ENCODE data around the gene RHOG. TPM values are rescaled to one million over a fixed set of nuclear protein-coding genes. Genes with fewer than 3 reads are reported as not detected.
A peak's percentile ranks its signal among the peaks of the same experiment; 100 is the strongest.

RHOG gene
- total RNA-seq, 1 donor from 2014 or later: 174 TPM

DNA sequence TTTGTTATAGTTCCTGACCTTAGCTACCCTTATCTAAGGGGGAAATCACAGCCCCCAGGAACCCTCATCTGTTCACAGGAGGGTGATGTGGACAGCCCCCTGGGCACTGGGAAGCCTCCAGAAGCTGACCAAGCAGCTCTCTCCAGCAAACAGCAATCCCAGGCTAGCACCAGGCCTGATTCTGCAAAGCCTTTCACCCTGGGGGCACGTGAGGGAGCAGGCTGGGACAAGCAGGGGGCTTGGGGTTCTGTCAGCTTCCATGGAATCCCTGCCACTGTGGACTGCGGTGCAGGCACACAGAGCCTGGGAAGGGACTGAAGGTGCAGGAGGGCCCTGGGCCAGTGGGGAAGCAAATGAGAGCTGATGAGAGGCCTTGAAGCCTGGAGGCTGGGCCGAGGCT lies 30.3 kb downstream of the RHOG start:
- no peak overlapping the region for H3K4me3 Mint-ChIP-seq (ENCODE audit: low read depth)
- peaks cover 18% of the 10 kb centered on the region for H3K4me1 Mint-ChIP-seq (ENCODE audit: low read depth)

DNA sequence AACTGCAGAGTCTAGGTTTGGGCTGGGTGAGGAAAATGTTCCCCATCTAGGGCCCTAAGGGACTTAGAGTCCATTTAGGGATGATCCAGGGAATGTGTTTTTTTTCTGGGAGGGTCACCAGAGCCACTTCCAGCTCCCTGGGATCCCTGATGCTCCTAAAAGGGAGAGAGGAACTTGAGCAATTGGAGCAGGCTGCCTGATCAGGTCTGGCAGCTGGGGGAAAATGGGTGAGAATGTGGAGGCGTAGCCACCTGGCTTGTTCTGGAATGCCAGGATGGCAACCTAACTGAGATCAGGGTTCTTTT lies 31.2 kb downstream of the RHOG start:
- Mint-ChIP-seq H3K4me3 (ENCODE audit: low read depth) (no peak overlapping the region), H3K9me3 (no peaks in the 10 kb centered on the region), H3K27me3 (ENCODE audit: low read depth) (no peaks in the 10 kb centered on the region), H3K4me1 (ENCODE audit: low read depth) (peaks cover 18% of the 10 kb centered on the region), H3K36me3 (ENCODE audit: low read depth) (no peaks in the 10 kb centered on the region), H3K27ac (no peak overlapping the region)
- DNase-seq (ENCODE audit: low spot score): no peak
- intact Hi-C loops (cut with micrococcal nuclease): loop anchor here (1.0 kb wide), 1 partner anchor 24 kb away; no protein-coding TSS in a partner anchor

More for the DNA sequence above, 30.3 kb downstream of the RHOG start:
- intact Hi-C loops (cut with micrococcal nuclease): no loop called here
- no peaks in the 10 kb centered on the region for H3K27me3 Mint-ChIP-seq (ENCODE audit: low read depth)
- no peak for DNase-seq (ENCODE audit: low spot score)
- no peak overlapping the region for H3K27ac Mint-ChIP-seq
- no peaks in the 10 kb centered on the region for H3K9me3 Mint-ChIP-seq
- H3K36me3 Mint-ChIP-seq (ENCODE audit: low read depth): no peaks in the 10 kb centered on the region

- peak overlapping the region; percentile 96 for H3K4me3 Mint-ChIP-seq (ENCODE audit: low read depth)
- peaks cover 22% of the 10 kb centered on the region for H3K4me1 Mint-ChIP-seq (ENCODE audit: low read depth)
- H3K36me3 Mint-ChIP-seq (ENCODE audit: low read depth): no peaks in the 10 kb centered on the region
- DNase-seq (ENCODE audit: low spot score): peak; percentile 37
- H3K27ac Mint-ChIP-seq: peak overlapping the region; percentile 40
- intact Hi-C loops (cut with micrococcal nuclease): loop anchor here (1.0 kb wide), 2 partner anchors 12 to 24 kb away; partner anchors contain the start of gene NUP98
- H3K9me3 Mint-ChIP-seq: no peaks in the 10 kb centered on the region
- H3K27me3 Mint-ChIP-seq (ENCODE audit: low read depth): no peaks in the 10 kb centered on the region
These were observed 31.7 kb downstream of the RHOG start for GRCh38 chr11:3808861-3809623.

- H3K27ac Mint-ChIP-seq: peak within 1 kb of the TSS; percentile 88
- intact Hi-C loops (cut with micrococcal nuclease): loop anchor here (1.0 kb wide), 1 partner anchor 11 kb away; the partner anchor contains the start of gene NUP98
- no peaks in the 10 kb centered on the region for H3K9me3 Mint-ChIP-seq
- DNase-seq (ENCODE audit: low spot score): peak; percentile 53
- no peaks in the 10 kb centered on the region for H3K36me3 Mint-ChIP-seq (ENCODE audit: low read depth)
- peaks cover 22% of the 10 kb centered on the region for H3K4me1 Mint-ChIP-seq (ENCODE audit: low read depth)
- no peaks in the 10 kb centered on the region for H3K27me3 Mint-ChIP-seq (ENCODE audit: low read depth)
- peak within 1 kb of the TSS; percentile 96 for H3K4me3 Mint-ChIP-seq (ENCODE audit: low read depth)
These were observed 32.6 kb downstream of the RHOG start, which contains the start of gene PGAP2 for GRCh38 chr11:3807909-3808860. TSS of gene PGAP2 (plus strand) at chr11:3808560. CDS start at chr11:3811260, 2,700 bp downstream.

DNA sequence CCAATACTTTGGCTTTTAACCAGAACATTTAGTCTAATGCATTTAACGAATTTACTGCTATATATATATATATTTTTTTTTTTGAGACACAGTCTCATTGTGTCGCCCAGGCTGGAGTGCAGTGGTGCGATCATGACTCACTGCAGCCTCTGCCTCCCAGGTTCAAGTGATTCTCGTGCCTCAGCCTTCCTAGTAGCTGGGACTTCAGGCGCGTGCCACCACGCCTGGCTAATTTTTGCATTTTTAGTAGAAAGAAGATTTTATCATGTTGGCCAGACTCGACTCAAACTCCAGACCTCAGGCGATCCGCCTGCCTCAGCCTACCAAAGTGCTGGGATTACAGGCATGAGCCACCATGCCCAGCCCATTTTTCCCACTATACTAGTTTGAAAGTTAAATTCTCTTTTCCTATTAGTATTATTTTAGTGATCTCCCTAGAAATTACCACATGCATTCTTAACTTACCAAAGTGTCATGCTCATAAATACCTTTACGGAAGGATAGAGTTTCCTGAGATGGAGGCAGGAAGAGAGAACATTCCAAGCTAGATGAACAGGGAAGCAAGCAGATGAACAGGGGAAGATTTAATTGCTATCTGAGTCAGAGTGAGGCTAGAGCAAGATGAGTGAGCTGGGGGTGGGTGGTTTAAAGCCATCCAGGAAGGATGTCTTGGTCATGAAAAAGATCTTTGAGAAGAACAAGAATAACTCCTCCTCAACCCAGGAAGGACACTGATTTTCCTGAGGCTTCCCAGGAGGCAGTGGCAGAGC lies 36.8 kb downstream of the RHOG start:
- intact Hi-C loops (cut with micrococcal nuclease): no loop called here
- Mint-ChIP-seq H3K27me3 (ENCODE audit: low read depth) (no peaks in the 10 kb centered on the region), H3K9me3 (no peaks in the 10 kb centered on the region), H3K27ac (peak overlapping the region; percentile 39), H3K4me1 (ENCODE audit: low read depth) (peaks cover 24% of the 10 kb centered on the region), H3K36me3 (ENCODE audit: low read depth) (no peaks in the 10 kb centered on the region), H3K4me3 (ENCODE audit: low read depth) (no peak overlapping the region)
- no peak for DNase-seq (ENCODE audit: low spot score)

DNA sequence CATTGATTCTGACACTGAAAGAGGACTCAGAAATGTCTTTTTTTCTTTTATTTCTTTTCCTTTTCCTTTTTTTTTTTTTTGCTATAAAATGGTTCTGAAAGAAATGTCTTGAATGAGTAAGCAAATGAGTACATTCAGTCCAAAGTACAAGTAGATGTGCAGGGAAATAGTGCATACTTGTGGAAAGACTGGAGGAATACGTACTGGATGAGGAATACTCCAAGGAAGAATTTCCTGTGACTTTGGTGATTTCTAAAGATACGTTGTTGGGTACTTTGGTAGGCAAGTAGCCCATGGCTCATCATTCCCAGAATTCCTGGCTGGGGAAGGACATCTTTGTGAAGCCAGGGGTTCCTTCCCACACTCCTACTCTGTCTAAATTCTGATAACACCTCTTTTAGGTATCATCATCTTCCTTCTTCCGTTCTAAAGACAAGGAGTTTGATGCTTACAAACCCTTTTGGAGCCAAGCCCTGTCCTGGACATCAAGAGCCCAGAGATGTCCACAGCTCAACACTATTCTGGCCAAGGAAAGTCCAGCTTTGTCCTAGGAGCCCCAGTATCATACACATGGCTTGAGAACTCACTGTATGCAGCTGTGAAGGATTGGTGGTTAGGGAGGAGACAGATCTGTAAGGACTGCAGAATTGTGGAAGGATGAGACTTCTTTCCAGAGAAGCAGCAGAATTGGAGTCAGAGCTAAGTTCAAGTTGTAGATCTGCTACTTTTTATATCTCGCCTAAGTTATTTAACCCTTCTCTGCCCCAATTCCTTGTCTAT lies 38.6 kb downstream of the RHOG start:
- no peaks in the 10 kb centered on the region for H3K36me3 Mint-ChIP-seq (ENCODE audit: low read depth)
- no peak overlapping the region for H3K27ac Mint-ChIP-seq
- intact Hi-C loops (cut with micrococcal nuclease): no loop called here
- H3K27me3 Mint-ChIP-seq (ENCODE audit: low read depth): no peaks in the 10 kb centered on the region
- DNase-seq (ENCODE audit: low spot score): no peak
- H3K4me1 Mint-ChIP-seq (ENCODE audit: low read depth): peaks cover 16% of the 10 kb centered on the region
- no peaks in the 10 kb centered on the region for H3K9me3 Mint-ChIP-seq
- no peak overlapping the region for H3K4me3 Mint-ChIP-seq (ENCODE audit: low read depth)

DNA sequence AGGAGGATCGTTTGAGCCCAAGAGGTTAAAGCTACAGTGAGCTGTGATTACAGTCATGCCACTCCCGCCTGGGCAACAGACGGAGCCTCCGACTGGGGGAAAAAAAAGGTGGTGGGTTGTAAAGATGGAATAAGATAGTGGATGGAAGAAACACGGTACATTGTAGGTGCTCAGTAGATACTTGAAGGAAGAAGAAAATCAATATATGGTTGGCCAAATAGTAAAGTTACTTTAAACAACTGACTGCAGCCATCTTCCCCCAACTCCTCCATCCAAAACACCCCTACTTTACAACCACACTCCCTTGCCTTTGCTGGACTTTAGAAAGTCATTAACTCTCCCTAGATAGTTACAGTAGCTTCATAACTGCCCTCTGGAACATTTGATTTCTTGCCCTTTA lies 40.9 kb downstream of the RHOG start:
- DNase-seq (ENCODE audit: low spot score): no peak
- Mint-ChIP-seq H3K4me1 (ENCODE audit: low read depth) (peaks cover 31% of the 10 kb centered on the region), H3K36me3 (ENCODE audit: low read depth) (peaks cover 19% of the 10 kb centered on the region), H3K9me3 (no peaks in the 10 kb centered on the region), H3K4me3 (ENCODE audit: low read depth) (no peak overlapping the region), H3K27ac (no peak overlapping the region), H3K27me3 (ENCODE audit: low read depth) (no peaks in the 10 kb centered on the region)
- intact Hi-C loops (cut with micrococcal nuclease): loop anchor here (5.0 kb wide), 1 partner anchor 1398 kb away; the partner anchor contains the start of gene TSSC4

GRCh38 chr11:3799143-3799542 lies 41.6 kb downstream of the RHOG start:
- H3K4me1 Mint-ChIP-seq (ENCODE audit: low read depth): peaks cover 29% of the 10 kb centered on the region

DNA sequence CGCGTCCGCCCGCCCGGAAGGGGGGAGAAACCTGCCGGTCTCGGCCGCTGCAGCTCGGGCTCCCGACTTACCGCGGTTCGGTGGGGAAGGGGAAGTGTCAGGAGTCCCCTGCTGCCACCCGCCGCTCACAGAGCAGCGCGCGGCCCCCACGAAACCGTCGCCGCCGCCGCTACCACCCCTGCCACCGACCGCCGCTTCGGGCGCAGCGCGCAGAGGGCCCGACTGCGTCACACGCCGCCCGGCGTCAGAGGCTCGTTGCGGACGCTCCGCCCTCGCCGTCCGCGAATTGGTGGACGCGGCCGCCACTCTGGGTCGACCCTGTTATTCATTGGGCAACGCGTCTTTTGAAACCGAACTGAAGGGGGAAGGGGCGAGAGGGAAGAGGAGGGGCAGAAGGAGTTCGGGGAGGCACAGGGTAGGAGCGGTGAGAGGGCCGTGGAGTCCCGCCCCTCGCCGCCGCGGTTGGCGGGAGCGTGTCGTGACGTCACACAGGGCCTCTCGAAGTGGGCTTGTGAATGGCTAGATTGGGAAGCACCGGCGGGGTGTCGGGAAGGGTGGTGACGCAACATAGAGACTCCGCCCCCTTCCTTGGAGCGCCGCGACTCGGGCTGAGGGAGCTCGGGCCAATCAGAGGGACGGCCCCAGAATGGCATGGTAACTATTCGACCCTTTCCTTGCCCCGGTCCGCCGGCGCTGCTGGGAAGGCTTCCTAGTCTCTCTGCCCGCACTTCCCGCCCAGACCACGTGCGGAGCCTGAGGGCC lies 43.2 kb downstream of the RHOG start, which contains the start of gene NUP98:
NUP98 (minus strand) TSS at position 226 of the 762 bp plus-strand sequence. CDS start 15,437 bp downstream, outside the sequence.
- Mint-ChIP-seq H3K4me1 (ENCODE audit: low read depth) (peaks cover 33% of the 10 kb centered on the region), H3K27ac (peak within 1 kb of the TSS; percentile 95), H3K36me3 (ENCODE audit: low read depth) (peaks cover 40% of the 10 kb centered on the region), H3K4me3 (ENCODE audit: low read depth) (peak within 1 kb of the TSS; percentile 98), H3K27me3 (ENCODE audit: low read depth) (no peaks in the 10 kb centered on the region), H3K9me3 (no peaks in the 10 kb centered on the region)
- DNase-seq (ENCODE audit: low spot score): peak; percentile 100
- intact Hi-C loops (cut with micrococcal nuclease): loop anchor here (1.0 to 5.0 kb wide), 5 partner anchors 11 to 1395 kb away; partner anchors contain the start of genes PGAP2, RHOG, RRM1 and TSSC4

More at GRCh38 chr11:3799143-3799542, 41.6 kb downstream of the RHOG start:
- H3K27ac Mint-ChIP-seq: peak overlapping the region; percentile 95
- DNase-seq (ENCODE audit: low spot score): no peak
- peaks cover 27% of the 10 kb centered on the region for H3K36me3 Mint-ChIP-seq (ENCODE audit: low read depth)
- intact Hi-C loops (cut with micrococcal nuclease): loop anchor here (5.0 kb wide), 1 partner anchor 1397 kb away; the partner anchor contains the start of gene TSSC4
- no peaks in the 10 kb centered on the region for H3K27me3 Mint-ChIP-seq (ENCODE audit: low read depth)
- no peak overlapping the region for H3K4me3 Mint-ChIP-seq (ENCODE audit: low read depth)
- H3K9me3 Mint-ChIP-seq: no peaks in the 10 kb centered on the region

DNA sequence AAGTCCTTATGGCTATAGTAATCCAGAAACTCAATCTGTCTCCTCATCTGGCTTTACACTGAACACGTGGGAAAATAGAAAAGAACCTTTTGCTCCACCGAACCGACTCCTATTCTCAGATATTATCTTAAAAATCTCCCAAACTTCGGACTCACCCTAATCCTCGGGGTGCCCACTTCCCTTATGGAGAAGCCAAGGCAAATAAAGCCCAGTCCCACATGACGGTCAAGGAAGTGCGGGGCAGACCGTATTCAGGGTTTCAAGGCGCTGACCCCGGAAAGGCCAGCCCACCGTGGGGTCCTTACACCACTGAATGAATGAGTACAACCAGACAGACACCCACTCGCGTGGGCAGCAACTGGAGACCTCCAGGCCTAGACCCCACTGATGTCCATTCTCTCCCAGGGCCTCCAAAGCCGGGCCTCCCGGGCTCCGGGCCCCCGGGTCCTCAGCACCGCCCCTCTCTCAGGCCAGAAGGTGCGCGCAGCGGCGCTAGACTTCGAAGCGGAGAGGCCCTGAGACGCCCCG lies 43.9 kb downstream of the RHOG start:
- intact Hi-C loops (cut with micrococcal nuclease): loop anchor here (1.0 to 5.0 kb wide), 5 partner anchors 11 to 1395 kb away; partner anchors contain the start of genes PGAP2, RHOG, RRM1 and TSSC4
- H3K27ac Mint-ChIP-seq: peak overlapping the region; percentile 95
- no peaks in the 10 kb centered on the region for H3K9me3 Mint-ChIP-seq
- DNase-seq (ENCODE audit: low spot score): no peak
- H3K36me3 Mint-ChIP-seq (ENCODE audit: low read depth): peaks cover 45% of the 10 kb centered on the region
- no peaks in the 10 kb centered on the region for H3K27me3 Mint-ChIP-seq (ENCODE audit: low read depth)
- H3K4me1 Mint-ChIP-seq (ENCODE audit: low read depth): peaks cover 34% of the 10 kb centered on the region
- peak overlapping the region; percentile 98 for H3K4me3 Mint-ChIP-seq (ENCODE audit: low read depth)
